Measurements from ENCODE around the gene GALK2. TPM values are rescaled to one million over a fixed set of nuclear protein-coding genes. Genes with fewer than 3 reads are reported as not detected.
"Not testable (repeated sequence)": the region's sequence is repeated elsewhere in the genome, so short reads cannot be mapped to it uniquely, and the experiment has no call there.

The GALK2 gene
- total and polyA plus RNA-seq, 7 donors, result 21.6 to 61.1 (median 33.1) TPM

DNA sequence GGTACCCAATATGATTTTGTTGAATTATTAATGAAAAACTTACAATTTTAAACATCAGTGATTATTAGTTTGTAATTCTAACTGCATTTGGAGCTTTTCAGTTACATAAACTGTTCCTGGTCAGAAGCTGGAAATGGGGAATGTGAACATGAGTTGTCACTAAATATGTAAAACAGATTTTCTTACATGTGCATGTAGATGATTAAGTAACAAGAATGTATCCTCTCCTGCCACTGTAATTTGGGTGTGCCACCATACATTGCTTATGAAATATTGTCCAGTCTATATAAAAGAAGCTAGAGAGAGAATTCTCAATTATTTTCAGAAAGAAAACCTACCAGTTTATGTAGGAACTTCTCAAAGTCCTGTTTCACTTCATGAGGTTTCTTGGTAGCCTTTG, 161.4 kb downstream of the GALK2 start:
- TF ChIP-seq POLR2AphosphoS5 (IDR thresholded peaks at IDR 0.05) (no peak), POLR2A (IDR thresholded peaks at IDR 0.05) (no peak), EP300 (IDR thresholded peaks at IDR 0.05) (no peak)
- TF ChIP-seq, protein P1, sequence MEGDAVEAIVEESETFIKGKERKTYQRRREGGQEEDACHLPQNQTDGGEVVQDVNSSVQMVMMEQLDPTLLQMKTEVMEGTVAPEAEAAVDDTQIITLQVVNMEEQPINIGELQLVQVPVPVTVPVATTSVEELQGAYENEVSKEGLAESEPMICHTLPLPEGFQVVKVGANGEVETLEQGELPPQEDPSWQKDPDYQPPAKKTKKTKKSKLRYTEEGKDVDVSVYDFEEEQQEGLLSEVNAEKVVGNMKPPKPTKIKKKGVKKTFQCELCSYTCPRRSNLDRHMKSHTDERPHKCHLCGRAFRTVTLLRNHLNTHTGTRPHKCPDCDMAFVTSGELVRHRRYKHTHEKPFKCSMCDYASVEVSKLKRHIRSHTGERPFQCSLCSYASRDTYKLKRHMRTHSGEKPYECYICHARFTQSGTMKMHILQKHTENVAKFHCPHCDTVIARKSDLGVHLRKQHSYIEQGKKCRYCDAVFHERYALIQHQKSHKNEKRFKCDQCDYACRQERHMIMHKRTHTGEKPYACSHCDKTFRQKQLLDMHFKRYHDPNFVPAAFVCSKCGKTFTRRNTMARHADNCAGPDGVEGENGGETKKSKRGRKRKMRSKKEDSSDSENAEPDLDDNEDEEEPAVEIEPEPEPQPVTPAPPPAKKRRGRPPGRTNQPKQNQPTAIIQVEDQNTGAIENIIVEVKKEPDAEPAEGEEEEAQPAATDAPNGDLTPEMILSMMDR (IDR thresholded peaks at IDR 0.05), result no peak
- intact Hi-C loops (cut with DNase I), result no loop called here
- no peak for DNase-seq

DNA sequence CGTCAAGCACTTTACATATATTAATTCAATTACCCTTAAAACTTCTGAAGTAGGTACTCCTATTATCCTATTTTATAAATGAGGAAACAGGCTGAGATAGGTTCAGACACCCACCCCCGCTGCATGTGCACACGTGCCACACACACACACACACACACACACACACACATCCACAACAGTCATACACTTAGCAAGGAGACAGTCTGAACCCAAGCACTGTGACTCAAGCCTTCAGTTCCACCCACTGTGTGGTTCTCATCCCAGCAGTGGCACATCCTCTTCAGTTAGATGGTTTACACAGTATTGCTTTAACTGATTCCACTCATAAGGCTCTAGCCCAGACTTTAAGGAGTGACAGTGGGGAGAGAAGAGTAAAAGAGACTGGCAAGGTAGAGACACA, 161.9 kb downstream of the GALK2 start:
- 93 to 97% methylated on average over 3 of the region's 3 CpGs for WGBS, 2 donors
- DNase-seq, result no peak
- H3K4me1 ChIP-seq, result no peaks in the 10 kb centered on the region
- H3K4me3 ChIP-seq, result no peak overlapping the region
- H3K27me3 ChIP-seq, result no peaks in the 10 kb centered on the region
- H3K9me3 ChIP-seq, result peaks cover 0 to 3% (median 0%) of the 10 kb centered on the region in 4 donors
- H3K36me3 ChIP-seq, result no peaks in the 10 kb centered on the region
- intact Hi-C loops (cut with DNase I), result no loop called here
- TF ChIP-seq, protein P1 (IDR thresholded peaks at IDR 0.05), result no peak
- TF ChIP-seq EP300 (IDR thresholded peaks at IDR 0.05) (no peak), POLR2AphosphoS5 (IDR thresholded peaks at IDR 0.05) (no peak), POLR2A (IDR thresholded peaks at IDR 0.05) (no peak)
- H3K27ac ChIP-seq, result no peak overlapping the region

More for the DNA sequence above, 161.4 kb downstream of the GALK2 start:
- Histone ChIP-seq H3K27ac (no peak overlapping the region), H3K36me3 (no peaks in the 10 kb centered on the region), H3K9me3 (peaks cover 0 to 3% (median 0%) of the 10 kb centered on the region in 4 donors), H3K4me3 (no peak overlapping the region), H3K4me1 (no peaks in the 10 kb centered on the region), H3K27me3 (no peaks in the 10 kb centered on the region)

DNA sequence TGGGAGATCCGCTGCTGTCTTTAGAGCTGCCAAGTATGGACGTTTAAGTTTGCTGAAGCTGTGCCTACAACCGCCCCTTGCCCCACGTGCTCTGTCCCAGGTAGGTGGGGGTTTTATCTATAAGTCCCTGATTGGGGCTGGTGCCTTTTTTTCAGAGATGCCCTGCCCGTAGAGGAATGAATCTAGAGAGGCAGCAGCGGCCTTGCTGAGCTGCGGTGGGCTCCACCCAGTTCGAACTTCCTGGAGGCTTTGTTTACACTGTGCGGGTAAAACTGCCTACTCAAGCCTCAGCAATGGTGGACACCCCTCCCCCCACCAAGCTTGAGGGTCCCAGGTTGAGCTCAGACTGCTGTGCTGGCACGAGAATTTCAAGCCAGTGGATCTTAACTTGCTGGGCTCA, 169.6 kb downstream of the GALK2 start:
- no peak overlapping the region for H3K27ac ChIP-seq
- H3K9me3 ChIP-seq, result peaks cover 0 to 3% (median 0%) of the 10 kb centered on the region in 4 donors
- DNase-seq, result no peak
- intact Hi-C loops (cut with DNase I), result no loop called here
- H3K4me1 ChIP-seq, result no peaks in the 10 kb centered on the region
- 81 to 85% methylated on average over 10 of the region's 10 CpGs for WGBS, 2 donors
- no peaks in the 10 kb centered on the region for H3K36me3 ChIP-seq
- no peak overlapping the region for H3K4me3 ChIP-seq
- TF ChIP-seq POLR2AphosphoS5 (IDR thresholded peaks at IDR 0.05), result no peak
- TF ChIP-seq, protein P1 (IDR thresholded peaks at IDR 0.05), result no peak
- no peak for TF ChIP-seq POLR2A (IDR thresholded peaks at IDR 0.05)
- TF ChIP-seq EP300 (IDR thresholded peaks at IDR 0.05), result no peak
- H3K27me3 ChIP-seq, result no peaks in the 10 kb centered on the region

DNA sequence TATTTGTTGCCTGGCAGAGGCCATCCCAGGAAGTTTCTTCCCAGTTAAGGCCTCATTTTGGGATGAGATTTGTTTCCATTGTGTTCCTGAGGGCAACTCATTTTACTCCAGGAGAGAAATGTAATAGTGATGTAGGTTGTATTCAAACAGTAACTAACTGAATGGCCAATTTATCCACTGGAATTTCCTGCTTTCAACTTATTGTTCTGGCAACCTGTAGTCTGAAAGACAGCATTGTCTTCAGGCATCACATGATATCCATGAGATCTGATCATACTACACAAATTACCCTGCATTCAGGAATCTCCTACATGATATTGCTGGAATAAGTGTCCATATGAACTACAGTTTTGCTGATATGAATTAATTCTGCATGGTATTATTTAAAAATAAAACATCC, 173.5 kb downstream of the GALK2 start:
- DNase-seq, result no peak
- Histone ChIP-seq H3K27ac (no peak overlapping the region), H3K4me3 (no peak overlapping the region), H3K4me1 (no peaks in the 10 kb centered on the region), H3K36me3 (no peaks in the 10 kb centered on the region), H3K9me3 (no peaks in the 10 kb centered on the region), H3K27me3 (no peaks in the 10 kb centered on the region)
- intact Hi-C loops (cut with DNase I), result no loop called here
- TF ChIP-seq POLR2AphosphoS5 (IDR thresholded peaks at IDR 0.05) (no peak), POLR2A (IDR thresholded peaks at IDR 0.05) (no peak), EP300 (IDR thresholded peaks at IDR 0.05) (no peak)
- TF ChIP-seq, protein P1 (IDR thresholded peaks at IDR 0.05), result no peak

DNA sequence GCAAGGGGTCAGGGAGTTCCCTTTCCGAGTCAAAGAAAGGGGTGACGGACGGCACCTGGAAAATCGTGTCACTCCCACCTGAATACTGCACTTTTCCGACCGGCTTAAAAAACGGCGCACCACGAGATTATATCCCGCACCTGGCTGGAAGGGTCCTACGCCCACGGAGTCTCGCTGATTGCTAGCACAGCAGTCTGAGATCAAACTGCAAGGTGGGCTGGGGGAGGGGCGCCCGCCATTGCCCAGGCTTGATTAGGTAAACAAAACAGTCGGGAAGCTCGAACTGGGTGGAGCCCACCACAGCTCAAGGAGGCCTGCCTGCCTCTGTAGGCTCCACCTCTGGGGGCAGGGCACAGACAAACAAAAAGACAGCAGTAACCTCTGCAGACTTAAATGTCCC, 184.4 kb downstream of the GALK2 start:
- intact Hi-C loops (cut with DNase I); H3K4me3 ChIP-seq; H3K9me3 ChIP-seq; DNase-seq; H3K27me3 ChIP-seq; H3K36me3 ChIP-seq; H3K4me1 ChIP-seq; H3K27ac ChIP-seq: not testable (repeated sequence)
- 84 to 90% methylated on average over 17 of the region's 17 CpGs for WGBS, 2 donors

Data from sigmoid colon (tissue), 7 donors.